OCI-LY3 (cell line): Measurements from ENCODE around the gene KLB.

Experiments used
- CTCF ChIP-seq: fragments of 200-600, 300-600 bp; sonication (generic); IDR thresholded peaks from 2 replicates; pipeline ENCODE4 v1.5.1; 2014; ENCODE audit warnings: antibody characterized with exemption, low read length, low read depth
- EZH2phosphoT487 ChIP-seq: fragments of 200-600 bp; shearing (Covaris generic); IDR thresholded peaks from 2 replicates; pipeline ENCODE4 v1.6.1; 2018; ENCODE audit warnings: antibody characterized with exemption, mixed run types, low read depth

GRCh38 chr4:39480902-39481695, 74.4 kb downstream of the KLB start:
- TF ChIP-seq CTCF (no peak), EZH2phosphoT487 (no peak)
